DOHH2 (cell line): ENCODE results near the gene CTIF.

Experiments used
- H3F3A ChIP-seq: fragments of 200-600 bp; sonication (generic), shearing (Covaris generic); 2 replicates; pipeline ENCODE4 v1.6.0; 2016; ENCODE audit warnings: antibody characterized with exemption, mild to moderate bottlenecking; ENCODE audit not compliant: control insufficient read depth, insufficient read depth
- H3K27ac ChIP-seq: fragments of 200-600 bp; sonication (generic); 2 replicates; pipeline ENCODE4 v1.5.1; 2014; ENCODE audit warnings: low read depth, mild to moderate bottlenecking, low read length, moderate library complexity
- H3K27me3 ChIP-seq: fragments of 200-600 bp; sonication (generic); 2 replicates; pipeline ENCODE4 v1.6.1; 2014; ENCODE audit warnings: mild to moderate bottlenecking, low read length, mixed read lengths; ENCODE audit not compliant: control insufficient read depth
- H3K36me3 ChIP-seq: fragments of 200-600 bp; sonication (generic); 2 replicates; pipeline ENCODE4 v1.6.1; 2014; ENCODE audit warnings: mild to moderate bottlenecking, low read length, moderate library complexity, mixed read lengths; ENCODE audit not compliant: control insufficient read depth
- H3K4me1 ChIP-seq: fragments of 200-600 bp; sonication (generic); 2 replicates; pipeline ENCODE4 v1.6.1; 2014; ENCODE audit warnings: mild to moderate bottlenecking, low read length, mixed read lengths; ENCODE audit not compliant: control insufficient read depth
- H3K4me2 ChIP-seq: fragments of 200-600 bp; sonication (generic); 2 replicates; pipeline ENCODE4 v1.6.0; 2014; ENCODE audit warnings: mild to moderate bottlenecking, low read length, moderate library complexity
- H3K4me3 ChIP-seq: fragments of 200-600 bp; sonication (generic); 2 replicates; pipeline ENCODE4 v1.5.1; 2014; ENCODE audit warnings: mild to moderate bottlenecking, low read length, mixed read lengths
- H3K79me2 ChIP-seq: fragments of 200-600 bp; sonication (generic); 2 replicates; pipeline ENCODE4 v1.6.1; 2014; ENCODE audit warnings: mild to moderate bottlenecking, low read length, mixed read lengths; ENCODE audit not compliant: control insufficient read depth
- H3K9me2 ChIP-seq: fragments of 200-600 bp; sonication (generic); replicated peaks from 2 replicates; pipeline ENCODE4 v1.6.1; 2014; ENCODE audit warnings: mild to moderate bottlenecking, low read length, mixed read lengths; ENCODE audit not compliant: control insufficient read depth
- H3K9me3 ChIP-seq: fragments of 200-600 bp; sonication (generic); 2 replicates; pipeline ENCODE4 v1.6.1; 2014; ENCODE audit warnings: antibody characterized with exemption, low read length, mixed read lengths; ENCODE audit not compliant: control insufficient read depth, insufficient read depth
- H4K20me1 ChIP-seq: fragments of 200-600 bp; sonication (generic); 2 replicates; pipeline ENCODE4 v1.6.0; 2014; ENCODE audit warnings: low read depth, mild to moderate bottlenecking, antibody characterized with exemption, low read length, moderate library complexity; ENCODE audit not compliant: control insufficient read depth, insufficient read depth
- EZH2phosphoT487 ChIP-seq: fragments of 200-600 bp; sonication (generic); IDR thresholded peaks from 2 replicates; pipeline ENCODE4 v1.6.1; 2017; ENCODE audit warnings: borderline replicate concordance, mild to moderate bottlenecking, antibody characterized with exemption, low read length, moderate library complexity, mixed read lengths
- TF ChIP-seq, protein P1 (sequence below): fragments of 200-600 bp; sonication (generic); IDR thresholded peaks from one replicate; pipeline ENCODE4 v1.5.1; 2014; ENCODE audit warnings: antibody characterized with exemption, mild to moderate bottlenecking, low read depth, low read length; ENCODE audit not compliant: poor library complexity, severe bottlenecking

CTIF gene

GRCh38 chr18:48852292-48852691, 313.5 kb downstream of the CTIF start:
- no peak overlapping the region for H3K27ac ChIP-seq
- TF ChIP-seq, protein P1, sequence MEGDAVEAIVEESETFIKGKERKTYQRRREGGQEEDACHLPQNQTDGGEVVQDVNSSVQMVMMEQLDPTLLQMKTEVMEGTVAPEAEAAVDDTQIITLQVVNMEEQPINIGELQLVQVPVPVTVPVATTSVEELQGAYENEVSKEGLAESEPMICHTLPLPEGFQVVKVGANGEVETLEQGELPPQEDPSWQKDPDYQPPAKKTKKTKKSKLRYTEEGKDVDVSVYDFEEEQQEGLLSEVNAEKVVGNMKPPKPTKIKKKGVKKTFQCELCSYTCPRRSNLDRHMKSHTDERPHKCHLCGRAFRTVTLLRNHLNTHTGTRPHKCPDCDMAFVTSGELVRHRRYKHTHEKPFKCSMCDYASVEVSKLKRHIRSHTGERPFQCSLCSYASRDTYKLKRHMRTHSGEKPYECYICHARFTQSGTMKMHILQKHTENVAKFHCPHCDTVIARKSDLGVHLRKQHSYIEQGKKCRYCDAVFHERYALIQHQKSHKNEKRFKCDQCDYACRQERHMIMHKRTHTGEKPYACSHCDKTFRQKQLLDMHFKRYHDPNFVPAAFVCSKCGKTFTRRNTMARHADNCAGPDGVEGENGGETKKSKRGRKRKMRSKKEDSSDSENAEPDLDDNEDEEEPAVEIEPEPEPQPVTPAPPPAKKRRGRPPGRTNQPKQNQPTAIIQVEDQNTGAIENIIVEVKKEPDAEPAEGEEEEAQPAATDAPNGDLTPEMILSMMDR: no peak
- TF ChIP-seq EZH2phosphoT487: no peak

GRCh38 chr18:48852794-48853193, 314.0 kb downstream of the CTIF start:
- H3F3A ChIP-seq: no peaks in the 10 kb centered on the region
- no peaks in the 10 kb centered on the region for H3K4me1 ChIP-seq
- no peaks in the 10 kb centered on the region for H3K9me2 ChIP-seq
- TF ChIP-seq EZH2phosphoT487: no peak
- TF ChIP-seq, protein P1: no peak
- no peak overlapping the region for H3K27ac ChIP-seq
- no peaks in the 10 kb centered on the region for H3K79me2 ChIP-seq
- H3K4me3 ChIP-seq: no peak overlapping the region
- no peaks in the 10 kb centered on the region for H3K36me3 ChIP-seq
- H4K20me1 ChIP-seq: 0 out of 2 replicates have a peak, but pooled peaks cover 3% of the 10 kb centered on the region
- no peaks in the 10 kb centered on the region for H3K27me3 ChIP-seq
- H3K4me2 ChIP-seq: no peak overlapping the region
- H3K9me3 ChIP-seq: no peaks in the 10 kb centered on the region

More at GRCh38 chr18:48852292-48852691, 313.5 kb downstream of the CTIF start:
- Histone ChIP-seq H4K20me1 (0 out of 2 replicates have a peak, but pooled peaks cover 3% of the 10 kb centered on the region), H3K9me3 (no peaks in the 10 kb centered on the region), H3K27me3 (no peaks in the 10 kb centered on the region), H3K4me1 (no peaks in the 10 kb centered on the region), H3K4me3 (no peak overlapping the region), H3K36me3 (no peaks in the 10 kb centered on the region), H3K4me2 (no peak overlapping the region), H3F3A (no peaks in the 10 kb centered on the region), H3K79me2 (no peaks in the 10 kb centered on the region), H3K9me2 (no peaks in the 10 kb centered on the region)

DNA sequence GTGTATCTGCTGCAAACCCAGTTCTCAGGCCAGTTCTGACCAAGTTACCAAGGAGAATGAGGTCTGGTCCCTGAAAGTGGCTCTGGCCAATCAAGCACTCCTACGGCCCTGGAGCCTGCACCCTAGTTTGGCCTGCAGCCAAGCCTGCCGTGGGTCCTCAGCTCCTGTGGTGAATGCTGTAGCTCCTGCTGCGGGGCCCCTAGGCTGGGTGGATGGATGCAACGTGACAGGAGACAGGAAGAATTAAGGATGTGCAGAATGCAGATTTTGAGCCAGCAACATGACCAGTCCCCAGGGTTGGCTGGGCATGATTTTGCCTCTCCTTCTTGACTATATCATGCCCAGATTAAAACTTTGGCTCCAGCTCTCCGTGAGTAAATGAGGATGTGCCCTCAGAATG, 314.8 kb downstream of the CTIF start:
- H3K27me3 ChIP-seq: no peaks in the 10 kb centered on the region
- H3K4me2 ChIP-seq: no peak overlapping the region
- H3K36me3 ChIP-seq: no peaks in the 10 kb centered on the region
- H3K9me2 ChIP-seq: no peaks in the 10 kb centered on the region
- no peak overlapping the region for H3K27ac ChIP-seq
- no peaks in the 10 kb centered on the region for H3K79me2 ChIP-seq
- 0 out of 2 replicates have a peak, but pooled peaks cover 3% of the 10 kb centered on the region for H4K20me1 ChIP-seq
- no peak for TF ChIP-seq EZH2phosphoT487
- TF ChIP-seq, protein P1: no peak
- H3K9me3 ChIP-seq: no peaks in the 10 kb centered on the region
- H3K4me3 ChIP-seq: no peak overlapping the region
- H3K4me1 ChIP-seq: no peaks in the 10 kb centered on the region
- no peaks in the 10 kb centered on the region for H3F3A ChIP-seq

DNA sequence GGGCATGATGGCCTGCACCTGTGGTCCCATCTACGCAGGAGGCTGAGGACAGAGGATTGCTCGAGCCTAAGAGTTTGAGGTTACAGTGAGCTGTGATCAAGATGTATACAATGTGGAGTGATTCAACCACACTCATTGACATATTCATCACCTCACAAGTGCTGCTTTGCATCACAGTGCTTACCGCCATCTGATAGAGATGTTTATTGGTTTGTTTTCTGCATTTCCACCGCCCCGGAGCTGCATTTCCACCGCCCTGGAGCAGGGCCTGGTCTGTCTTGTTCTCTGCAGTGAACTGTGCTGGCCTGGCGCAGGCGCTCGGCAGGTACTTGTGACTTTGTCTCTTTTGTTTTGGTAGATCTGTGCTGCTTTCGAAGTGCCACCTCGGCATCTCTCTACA, 315.9 kb downstream of the CTIF start:
- Histone ChIP-seq H3K27ac (no peak overlapping the region), H3F3A (no peaks in the 10 kb centered on the region), H3K9me2 (no peaks in the 10 kb centered on the region), H3K79me2 (no peaks in the 10 kb centered on the region), H3K4me2 (no peak overlapping the region), H3K36me3 (no peaks in the 10 kb centered on the region), H3K9me3 (no peaks in the 10 kb centered on the region), H3K27me3 (no peaks in the 10 kb centered on the region), H3K4me1 (no peaks in the 10 kb centered on the region), H3K4me3 (no peak overlapping the region), H4K20me1 (0 out of 2 replicates have a peak, but pooled peaks cover 3% of the 10 kb centered on the region)
- TF ChIP-seq, protein P1: no peak
- no peak for TF ChIP-seq EZH2phosphoT487
